NCI-H2107 (cell line): ENCODE results near the gene OR52L1.
"Not testable (repeated sequence)": the region's sequence is repeated elsewhere in the genome, so short reads cannot be mapped to it uniquely, and the experiment has no call there.

Source experiments
- DNase-seq: peaks from one replicate; lab custom pipeline; 2025; lab: John Stamatoyannopoulos, UW

The OR52L1 gene

DNA sequence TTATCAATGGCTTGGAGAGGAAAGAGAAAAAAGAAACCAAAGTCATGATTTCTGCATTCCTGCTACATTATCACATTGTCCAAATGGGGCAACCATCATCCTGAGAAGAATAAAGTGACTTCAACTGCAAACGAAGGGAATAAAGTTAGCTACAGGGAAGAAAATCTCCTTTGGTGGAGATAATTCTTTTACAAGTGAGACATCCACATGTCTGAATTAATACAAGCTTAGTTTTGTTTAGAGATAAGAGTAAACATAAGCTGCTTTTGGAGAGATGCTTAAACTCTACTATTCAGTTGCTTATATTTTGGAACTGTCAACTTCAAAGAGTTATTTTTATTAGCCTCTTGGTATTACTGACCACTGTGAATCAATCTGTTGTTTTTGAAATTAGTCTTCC lies at the start of gene OR52L1:
OR52L1 (minus strand) TSS at position 101 of the 400 bp plus-strand sequence; CDS start at position 46, 55 bp downstream.
- no peak for DNase-seq

- no peak for DNase-seq
These were observed 44.1 kb upstream of the OR52L1 start, which contains the start of gene OR56A1 for GRCh38 chr11:6030708-6031405. Gene OR56A1 (minus strand): TSS chr11:6030758. CDS start chr11:6027692, 3,066 bp downstream.

DNA sequence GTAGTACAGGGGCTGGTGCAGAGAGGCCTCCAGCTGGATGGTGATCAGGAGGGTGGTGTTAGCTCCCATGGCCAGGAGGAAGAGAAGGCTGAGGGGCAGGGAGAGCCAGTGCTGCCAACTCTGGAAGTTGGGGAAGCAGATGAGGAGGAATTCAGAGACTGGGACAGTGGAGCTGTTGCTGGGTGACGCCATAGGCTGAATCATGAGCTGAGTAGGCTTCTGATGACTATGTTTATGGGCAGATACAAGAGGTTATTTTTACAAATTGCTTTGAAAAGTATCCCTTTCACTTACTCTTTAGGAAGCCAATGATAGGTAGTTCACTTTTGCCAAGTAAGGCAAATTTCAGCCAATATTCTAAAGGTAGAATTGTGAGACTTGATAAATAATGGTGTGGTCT lies 40.7 kb upstream of the OR52L1 start:
- DNase-seq, result no peak

- no peak for DNase-seq
These were observed 38.3 kb upstream of the OR52L1 start for GRCh38 chr11:6025056-6025455.

GRCh38 chr11:6022956-6023355 lies 36.2 kb upstream of the OR52L1 start:
- no peak for DNase-seq

DNA sequence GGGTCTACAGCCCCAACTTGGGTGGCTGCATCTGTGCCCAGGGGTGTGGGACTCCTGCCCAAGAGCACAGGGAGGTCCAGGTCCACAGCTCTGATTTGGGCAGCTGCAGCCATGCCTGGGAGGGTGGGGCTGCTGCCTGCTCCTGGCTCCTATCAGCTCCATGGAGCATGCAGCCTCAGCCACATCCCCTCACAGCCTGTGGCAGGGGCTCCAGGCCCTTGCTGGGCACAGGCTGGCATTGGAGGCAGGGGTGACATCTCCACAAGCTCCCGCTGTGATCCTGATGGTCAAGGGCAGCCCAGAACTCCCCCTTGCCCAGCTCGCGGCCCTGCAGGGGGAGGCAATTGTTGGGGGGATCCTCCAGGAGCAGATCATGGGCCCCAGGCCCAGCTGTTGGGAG lies 26.3 kb upstream of the OR52L1 start:
- no peak for DNase-seq

DNA sequence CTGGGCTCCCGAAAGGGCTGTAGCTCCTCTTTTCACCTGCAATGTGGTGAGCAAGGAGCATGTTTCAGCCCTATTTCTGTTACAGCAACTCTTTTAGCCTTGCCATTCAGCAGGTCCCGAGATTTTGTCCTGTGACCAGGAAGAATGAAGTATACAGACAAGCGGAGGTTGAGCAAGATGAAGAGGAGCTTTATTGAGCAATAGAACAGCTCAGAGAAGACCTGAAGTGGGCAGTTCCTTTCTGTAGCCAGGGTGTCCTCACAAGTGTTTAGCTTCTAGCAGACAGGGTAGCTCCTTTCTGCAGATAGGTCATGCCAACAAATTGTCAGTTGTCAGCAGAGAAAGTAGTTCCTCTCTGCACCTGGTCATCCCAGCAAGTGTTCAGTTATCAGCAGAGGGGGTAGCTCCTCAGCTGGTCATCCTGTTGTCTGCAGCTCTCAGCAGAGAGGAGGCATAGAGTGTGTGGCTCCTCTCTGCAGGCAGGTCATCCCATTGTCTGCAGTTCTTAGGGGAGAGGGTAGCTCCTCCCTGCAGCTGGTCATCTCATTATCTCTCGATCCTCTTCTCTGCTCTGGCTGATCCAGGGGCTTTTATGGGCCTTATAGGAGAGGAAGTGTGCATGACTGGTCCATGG lies 25.4 kb upstream of the OR52L1 start:
- no peak for DNase-seq

DNA sequence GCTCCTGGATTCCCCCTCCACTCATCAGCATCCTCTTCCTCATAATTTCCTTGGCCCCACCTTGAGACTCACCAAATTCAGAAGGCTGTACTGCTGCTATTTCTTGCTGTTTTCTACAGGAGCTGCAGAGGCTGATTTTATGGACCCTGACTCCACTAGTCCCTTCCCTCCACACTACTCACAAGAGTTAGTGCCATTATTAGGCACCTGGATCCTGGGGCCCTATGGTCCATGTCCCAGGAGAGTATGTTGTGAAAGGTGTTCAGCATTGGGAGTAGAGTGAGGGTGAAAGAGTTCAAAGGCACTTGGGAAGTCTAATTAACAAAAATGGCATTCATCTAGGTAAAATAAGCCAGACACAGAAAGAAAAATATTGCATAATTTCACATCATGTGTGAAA lies 20.1 kb upstream of the OR52L1 start, which contains the start of gene OR56A4:
OR56A4 (minus strand) TSS at position 101 of the 400 bp plus-strand sequence. CDS start 3,954 bp downstream, outside the sequence.
- no peak for DNase-seq

DNA sequence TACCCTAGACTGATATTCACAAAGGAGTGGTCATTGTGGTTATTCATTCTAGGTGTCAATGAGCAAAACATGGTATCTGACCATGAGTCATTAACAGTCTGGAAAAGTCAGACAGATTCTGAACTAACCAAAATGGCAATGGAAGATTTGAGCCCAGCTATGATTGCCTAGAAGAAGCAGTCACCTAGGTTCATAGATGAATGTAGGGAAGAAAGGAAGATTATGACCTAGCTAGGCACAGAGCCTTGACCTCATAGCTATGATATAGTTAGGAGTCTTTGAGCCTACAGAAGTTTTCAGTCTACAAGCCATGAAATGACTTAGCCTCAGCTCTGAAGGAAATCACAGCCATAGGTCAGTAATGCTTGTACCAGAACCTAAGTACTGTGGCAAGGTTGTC lies 19.6 kb upstream of the OR52L1 start:
- no peak for DNase-seq

DNA sequence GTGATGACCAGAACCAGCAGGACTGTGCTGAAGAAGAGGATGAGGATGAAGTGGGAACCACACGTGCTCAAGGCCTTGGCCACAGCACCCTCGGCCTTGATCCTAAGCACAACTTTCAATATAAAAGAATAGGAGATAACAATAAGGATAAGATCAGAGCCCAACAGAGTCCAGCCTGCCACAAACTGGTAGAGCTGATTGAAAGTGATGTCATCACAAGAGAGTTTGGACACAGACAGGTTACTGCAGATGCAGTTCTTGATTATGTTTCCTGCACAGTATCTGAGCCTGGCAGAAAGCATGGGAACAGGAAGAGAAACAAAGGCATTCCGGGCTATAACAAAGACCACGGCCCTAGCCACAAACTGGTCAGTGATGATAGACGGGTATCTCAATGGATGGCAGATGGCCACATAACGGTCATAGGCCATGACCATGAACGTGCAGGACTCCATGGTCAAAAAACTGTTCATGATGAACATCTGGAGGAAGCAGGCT lies 15.5 kb upstream of the OR52L1 start:
- no peak for DNase-seq

GRCh38 chr11:5994791-5995190 lies 8.0 kb upstream of the OR52L1 start:
- DNase-seq, result no peak

DNA sequence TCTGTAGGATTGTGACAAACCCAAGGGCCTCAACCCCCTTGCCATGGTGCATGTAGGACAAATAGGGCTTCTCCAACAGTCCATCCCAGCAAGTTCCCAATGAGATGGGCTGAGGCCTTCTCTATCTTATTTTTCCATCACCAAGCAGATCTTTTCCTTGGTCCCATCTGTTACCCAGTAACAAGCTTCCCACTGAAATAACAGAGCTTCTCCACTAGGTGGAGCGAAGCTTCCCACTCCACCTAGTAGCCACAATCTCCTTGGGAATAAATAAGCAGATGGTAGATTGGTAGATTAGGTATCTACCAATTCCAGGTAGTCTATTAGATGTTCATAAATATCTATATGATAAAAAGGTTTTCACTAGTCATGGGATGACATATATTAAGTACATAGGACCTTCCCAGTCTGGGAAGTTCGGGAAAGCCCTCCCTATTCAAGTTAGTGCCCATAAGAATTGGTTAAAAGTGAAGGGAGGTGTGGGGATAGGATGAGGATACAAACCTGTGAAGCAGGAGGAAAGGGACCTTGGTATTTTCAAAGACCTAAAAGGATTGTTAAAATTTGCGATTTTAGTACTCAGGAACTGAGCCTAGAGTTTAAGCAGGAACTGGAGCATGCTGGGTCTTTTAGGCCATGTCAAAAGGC lies 5.9 kb upstream of the OR52L1 start:
- no peak for DNase-seq

- DNase-seq, result no peak
These were observed 5.4 kb upstream of the OR52L1 start for GRCh38 chr11:5992150-5992549.

DNA sequence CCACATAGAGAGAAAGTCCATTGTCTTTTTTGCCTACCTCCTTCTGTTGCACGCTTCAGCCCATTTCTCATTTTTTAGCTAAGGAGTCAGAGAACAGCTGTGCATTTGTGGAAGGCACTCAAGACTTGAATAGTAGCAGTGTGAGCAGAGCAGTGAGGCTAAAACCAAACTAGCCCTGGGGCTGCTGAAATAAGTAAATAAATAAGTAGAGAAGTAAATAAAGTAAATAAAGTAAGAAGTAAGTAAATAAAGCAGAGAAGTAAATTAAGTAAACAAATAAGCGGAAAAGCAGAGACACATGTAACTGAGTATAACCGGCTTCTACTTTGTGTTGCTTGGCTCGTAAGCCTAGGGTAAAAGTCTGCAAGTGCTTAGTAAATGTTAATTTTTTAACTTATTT lies 2.4 kb upstream of the OR52L1 start:
- DNase-seq, result no peak

DNA sequence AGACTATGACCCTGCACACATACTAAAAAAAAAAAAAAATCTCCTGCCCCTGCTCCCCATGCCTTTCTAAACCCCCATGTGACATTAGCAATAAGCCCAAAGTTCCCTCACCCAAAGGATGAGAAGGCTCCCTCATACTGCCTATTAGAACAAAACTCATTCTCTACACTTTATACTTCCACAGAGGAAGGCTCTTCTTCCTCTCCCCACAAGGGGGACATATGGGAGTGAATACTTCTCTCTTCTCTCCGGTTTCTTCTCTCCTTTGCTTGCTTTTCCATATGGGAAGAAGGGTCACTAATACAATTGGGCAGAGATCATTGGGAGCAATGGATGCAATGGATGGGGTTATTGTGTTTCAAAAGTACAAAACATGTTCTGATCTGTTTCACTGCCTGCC lies 3.3 kb downstream of the OR52L1 start:
- no peak for DNase-seq

GRCh38 chr11:5973530-5973929 lies 13.3 kb downstream of the OR52L1 start:
- no peak for DNase-seq

DNA sequence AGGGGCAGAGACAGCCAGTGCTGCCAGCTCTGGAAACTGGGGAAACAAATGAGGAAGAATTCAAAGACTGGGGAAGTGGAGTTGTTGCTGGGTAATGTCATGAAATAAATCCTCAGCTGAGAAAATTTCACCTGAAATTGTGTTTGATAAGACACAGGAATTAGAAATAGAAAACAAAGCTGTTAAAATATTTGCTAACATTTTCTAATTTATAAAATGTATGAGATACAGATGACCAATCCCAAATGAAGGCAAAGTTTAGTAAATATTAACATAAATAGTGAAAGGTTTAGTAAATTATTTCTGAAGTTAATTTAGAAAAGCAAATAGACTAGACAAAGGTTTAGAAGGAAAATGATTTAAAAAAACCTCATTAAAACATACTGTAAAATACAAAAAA lies 18.4 kb downstream of the OR52L1 start, which contains the start of gene OR56A5:
OR56A5 (minus strand) TSS at position 101 of the 400 bp plus-strand sequence; CDS start at position 101, 0 bp downstream.
- no peak for DNase-seq

DNA sequence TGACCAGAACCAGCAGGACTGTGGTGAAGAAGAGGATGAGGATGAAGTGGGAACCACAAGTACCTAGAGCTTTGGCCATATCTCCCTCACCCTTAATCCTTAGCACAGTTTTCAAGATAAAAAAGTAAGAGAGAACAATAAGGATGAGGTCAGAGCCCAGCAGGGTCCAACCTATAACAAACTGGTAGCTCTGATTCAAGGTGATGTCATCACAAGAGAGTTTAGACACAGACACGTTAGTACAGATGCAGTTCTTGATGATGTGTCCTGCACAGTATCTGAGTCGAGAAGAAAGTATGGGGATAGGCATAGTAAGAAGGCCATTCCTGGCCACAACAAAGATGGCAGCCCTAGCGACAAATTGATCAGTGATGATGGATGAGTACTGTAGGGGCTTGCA lies 19.1 kb downstream of the OR52L1 start:
- DNase-seq, result no peak

GRCh38 chr11:5966958-5967357 lies 19.8 kb downstream of the OR52L1 start:
- DNase-seq, result no peak

DNA sequence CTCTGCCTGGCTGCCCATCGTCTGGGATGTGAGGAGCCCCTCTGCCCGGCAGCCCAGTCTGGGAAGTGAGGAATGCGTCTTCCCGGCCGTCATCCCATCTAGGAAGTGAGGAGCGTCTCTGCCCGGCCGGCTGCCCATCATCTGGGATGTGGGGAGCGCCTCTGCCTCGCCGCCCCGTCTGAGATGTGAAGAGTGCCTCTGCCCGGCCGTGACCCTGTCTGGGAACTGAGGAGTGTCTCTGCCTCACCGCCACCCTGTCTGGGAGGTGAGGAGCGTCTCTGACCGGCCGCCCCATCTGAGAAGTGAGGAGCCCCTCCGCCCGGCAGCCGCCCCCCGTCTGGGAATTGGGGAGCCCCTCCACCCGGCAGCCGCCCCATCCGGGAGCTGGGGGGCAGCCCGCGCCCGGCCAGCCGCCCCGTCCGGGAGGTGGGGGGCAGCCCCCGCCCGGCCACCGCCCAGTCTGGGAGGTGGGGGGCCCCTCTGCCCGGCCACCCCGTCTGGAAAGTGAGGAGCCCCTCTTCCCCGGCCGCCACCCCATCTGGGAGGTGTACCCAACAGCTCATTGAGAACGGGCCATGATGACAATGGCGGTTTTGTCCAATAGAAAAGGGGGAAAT lies 26.0 kb downstream of the OR52L1 start:
- DNase-seq, result not testable (repeated sequence)

DNA sequence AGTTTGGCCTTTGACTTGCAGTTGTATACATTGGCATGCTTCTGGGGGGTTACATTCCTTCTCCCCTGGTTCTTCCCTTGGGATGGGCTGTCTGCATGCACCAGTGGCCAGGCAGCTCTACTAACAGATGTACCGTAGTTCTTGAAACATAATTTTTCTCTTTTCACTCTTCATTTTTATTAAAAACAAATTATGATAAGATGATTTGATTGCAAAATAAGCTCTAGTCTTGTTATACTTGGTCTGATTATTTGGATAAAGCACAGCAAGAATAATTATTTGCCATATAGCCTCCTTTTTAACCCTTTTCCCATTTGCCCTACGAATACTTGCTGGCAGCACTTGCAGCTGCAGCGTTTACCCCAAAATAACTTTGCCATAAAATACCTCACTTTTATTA lies 31.2 kb downstream of the OR52L1 start:
- DNase-seq, result no peak

DNA sequence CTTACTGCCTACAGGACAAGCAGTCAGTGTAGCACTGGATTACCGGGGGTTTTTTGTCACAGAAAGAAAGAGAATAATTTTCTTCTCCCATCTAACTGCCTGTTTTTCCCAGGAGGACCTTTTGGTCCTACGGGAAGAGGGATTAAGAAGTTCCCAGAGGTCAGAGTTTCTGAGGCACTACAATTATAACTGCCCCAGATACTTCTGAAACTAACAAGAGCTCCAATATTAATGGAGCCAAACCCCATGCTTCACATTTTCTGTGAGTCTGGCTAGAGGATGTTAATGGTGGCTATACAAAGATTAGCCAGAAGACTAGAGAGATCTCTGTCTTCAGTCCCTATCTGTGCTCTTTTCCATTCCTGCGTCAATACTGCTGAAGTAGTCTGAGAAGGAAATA lies 44.8 kb downstream of the OR52L1 start, which contains the start of gene OR56A3:
OR56A3 (plus strand) TSS at position 301 of the 400 bp plus-strand sequence. CDS start 5,096 bp downstream, outside the sequence.
- DNase-seq, result no peak
